HG03565 (cell line): Measurements from ENCODE around the gene ZBTB16.

Source experiments
- ATAC-seq: cut with Tn5 transposase; IDR thresholded peaks from one replicate; pipeline ENCODE4 v1.9.1; 2021; ENCODE audit warnings: mild to moderate bottlenecking, moderate library complexity; ENCODE audit not compliant: unreplicated experiment

Gene ZBTB16

DNA sequence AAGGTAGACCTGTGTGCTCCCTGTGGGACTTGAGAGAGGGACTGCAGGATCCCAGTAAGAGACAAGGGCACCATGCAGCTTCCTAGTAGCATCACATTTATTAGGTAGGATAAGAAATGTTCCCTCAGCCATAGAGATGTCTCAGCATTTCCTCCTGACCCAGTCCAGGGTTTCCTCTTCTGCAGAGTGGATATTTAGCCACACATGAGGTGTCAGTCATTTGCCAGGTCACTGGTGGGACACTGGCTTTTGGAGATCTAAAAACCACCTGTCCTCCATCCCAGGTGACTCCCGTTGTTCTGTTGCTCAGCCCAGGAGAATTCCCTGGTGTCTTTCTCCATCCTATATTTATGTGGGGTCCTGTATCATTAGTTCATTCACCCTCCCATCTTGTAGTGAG, 119.1 kb downstream of the ZBTB16 start:
- ATAC-seq = no peak

DNA sequence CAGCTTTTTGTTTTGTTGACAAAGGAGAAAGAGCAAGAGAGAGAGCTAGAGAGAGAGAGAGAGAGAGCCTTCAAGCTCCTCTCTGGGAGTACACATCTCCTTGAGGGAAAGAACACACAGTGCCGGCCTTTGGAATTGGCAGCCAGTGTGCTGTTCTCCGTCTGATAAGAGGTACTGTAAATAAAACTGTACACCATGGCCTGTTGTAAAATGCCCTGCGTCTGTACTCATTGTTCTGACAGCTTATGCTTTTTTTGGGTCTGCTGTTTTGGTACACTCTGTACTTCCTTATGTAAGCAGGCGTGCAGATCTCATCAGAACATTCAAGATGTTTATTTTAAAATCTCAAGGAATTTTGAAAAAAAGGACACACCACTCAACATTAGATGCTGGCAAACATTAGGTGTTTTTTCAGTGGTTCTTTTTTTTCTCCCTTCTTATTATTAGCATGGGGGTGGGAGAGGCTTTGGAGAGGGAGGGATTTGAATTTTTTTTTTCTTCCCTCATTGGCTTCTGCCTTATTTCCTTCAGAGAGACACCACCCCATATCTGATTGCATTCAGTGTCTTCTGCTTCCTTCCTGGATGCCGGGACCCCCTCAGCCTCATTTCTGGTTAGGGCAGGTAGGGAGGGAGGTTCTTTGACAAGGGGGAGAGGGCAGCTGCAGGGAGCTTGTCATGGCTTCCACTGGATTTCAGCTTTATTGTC, 119.9 kb downstream of the ZBTB16 start:
- ATAC-seq = no peak

DNA sequence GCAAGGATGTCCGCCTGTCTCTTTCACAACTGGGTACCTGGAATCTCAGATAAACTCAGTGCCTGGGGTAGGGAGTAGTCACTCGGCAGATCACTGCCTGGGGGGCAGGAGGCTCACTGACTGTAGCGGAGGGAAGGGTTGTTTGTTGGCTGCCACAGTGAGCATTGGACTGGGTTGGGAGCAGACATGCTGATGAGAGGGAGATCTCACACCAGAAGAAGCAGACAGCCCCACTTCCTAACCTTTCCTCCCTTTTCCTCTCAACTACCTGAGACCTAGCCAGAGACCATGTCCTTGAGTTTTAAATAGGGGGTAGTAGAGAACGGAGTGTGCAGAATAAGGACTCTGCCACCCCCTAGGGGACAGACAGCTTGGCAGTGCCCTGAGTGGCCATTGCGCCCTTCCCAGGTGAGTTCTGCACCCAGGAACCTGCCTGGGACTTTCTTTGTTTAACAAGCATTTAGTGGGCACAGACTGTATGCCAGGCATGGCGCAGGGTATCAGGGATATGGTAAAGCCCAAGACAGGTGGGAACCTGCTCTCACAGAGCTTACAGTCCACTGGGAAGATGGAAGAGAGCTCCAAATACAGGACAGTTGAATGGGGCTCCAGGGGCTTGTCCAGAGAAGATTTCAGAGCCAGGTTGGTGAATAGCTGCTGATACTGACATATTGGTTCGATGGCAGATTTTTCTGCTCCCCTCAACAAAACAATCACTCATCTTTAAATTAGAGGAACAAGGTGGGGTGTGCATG, 121.0 kb downstream of the ZBTB16 start:
- no peak for ATAC-seq

DNA sequence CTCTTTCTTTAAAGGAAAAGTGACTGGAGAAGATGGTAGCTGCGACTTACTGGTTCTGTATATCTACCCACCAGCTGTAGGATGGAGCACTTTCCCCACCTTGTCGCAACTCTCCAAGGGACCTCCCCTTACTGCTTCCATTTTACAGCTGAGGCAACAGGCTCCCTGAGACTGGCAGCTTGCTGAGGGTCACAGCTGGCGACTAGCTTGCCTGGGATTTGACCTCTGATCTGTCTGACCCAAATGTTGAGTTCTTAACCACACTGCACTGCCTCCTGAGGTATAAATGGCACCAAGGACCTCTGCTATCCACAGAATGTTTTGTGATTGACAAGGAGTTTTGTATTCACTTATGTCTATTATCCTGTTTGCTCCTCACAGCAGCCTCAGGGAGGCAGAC, 121.7 kb downstream of the ZBTB16 start:
- no peak for ATAC-seq

DNA sequence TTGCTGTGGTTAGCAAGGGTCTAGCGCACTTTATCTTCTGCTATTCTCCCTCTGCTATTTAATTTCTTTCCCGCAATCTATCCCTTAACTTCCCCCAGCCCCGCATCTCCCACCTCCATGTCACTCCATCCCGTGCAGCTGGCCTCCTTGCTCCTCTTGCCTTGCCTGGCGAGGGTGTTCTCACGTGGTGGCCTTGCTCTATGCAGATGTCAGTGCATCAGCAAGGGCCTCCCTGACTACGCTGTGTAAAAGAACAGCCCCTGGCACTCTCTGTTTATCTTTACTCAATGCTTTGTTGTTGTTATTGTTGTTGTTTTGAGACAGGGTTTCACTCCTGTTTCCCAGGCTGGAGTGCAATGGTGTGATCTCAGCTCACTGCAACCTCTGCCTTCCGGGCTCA, 122.2 kb downstream of the ZBTB16 start:
- ATAC-seq = no peak

DNA sequence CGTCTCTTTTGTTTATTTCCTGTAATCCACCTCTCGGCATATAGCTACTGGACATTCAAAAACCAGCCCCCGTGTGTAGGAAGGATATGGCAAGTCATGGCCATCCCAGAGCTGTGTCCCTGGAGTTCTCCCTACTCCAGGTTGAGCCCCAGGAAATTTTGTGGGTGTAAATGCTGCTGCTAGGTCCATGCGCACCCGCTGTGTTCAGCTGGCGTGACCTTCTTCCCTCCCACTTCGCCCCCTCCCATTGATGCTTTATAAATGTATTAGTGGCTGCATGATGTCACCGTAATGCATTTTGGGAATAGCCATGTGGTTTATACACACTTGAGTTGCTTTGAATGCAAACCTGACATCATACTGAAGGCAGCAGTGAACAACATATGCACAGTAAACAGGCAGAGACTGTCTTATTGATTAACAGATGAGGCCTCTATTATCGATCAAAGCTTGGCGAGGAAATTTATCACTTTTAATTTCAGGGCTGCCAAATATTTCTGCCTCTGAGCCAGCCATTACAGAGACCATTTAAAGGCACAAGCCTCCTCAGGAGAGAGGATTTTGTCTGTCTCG, 123.0 kb downstream of the ZBTB16 start:
- ATAC-seq = no peak

DNA sequence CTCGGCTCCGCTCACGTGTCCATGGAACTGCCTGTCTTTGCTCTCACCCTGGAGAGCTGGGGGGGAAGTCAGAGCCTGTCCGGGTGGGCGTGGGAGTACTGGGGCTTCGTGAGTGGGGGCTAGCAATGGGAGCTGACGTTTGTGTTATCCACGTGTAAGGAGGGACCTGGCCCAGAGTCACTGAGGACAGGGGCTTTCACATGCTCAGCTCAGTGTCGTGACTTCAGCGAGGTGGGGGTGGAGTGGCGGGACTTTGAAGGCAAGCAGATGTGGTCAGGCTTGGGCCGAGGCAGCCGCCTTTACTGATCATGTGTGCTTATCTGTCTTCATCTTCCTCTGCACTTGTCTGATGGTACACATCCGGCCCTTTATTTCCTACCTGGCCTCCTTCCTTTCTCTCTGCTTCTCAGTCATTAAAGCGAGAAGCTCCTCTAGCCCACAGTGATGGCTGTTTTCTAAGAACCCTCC, 123.6 kb downstream of the ZBTB16 start:
- no peak for ATAC-seq

DNA sequence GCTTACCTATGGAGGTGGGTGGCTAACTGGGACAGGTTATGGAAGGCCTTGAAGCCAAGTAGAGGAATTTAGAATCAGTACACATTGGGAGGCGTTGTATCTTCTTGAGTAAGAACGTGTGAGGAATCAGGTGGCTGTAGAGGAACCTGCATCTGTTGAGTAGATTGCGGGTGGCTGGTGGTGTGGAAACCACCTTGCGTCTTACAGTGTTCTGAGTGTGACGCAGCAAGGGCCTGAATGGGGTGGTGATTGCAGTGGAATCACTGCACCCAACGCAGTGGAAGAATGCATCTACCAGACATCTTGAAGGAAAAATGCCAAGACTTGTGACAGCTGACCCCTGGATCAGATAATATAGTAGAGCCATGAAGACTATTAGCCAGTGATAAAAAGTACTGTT, 125.9 kb downstream of the ZBTB16 start:
- no peak for ATAC-seq

DNA sequence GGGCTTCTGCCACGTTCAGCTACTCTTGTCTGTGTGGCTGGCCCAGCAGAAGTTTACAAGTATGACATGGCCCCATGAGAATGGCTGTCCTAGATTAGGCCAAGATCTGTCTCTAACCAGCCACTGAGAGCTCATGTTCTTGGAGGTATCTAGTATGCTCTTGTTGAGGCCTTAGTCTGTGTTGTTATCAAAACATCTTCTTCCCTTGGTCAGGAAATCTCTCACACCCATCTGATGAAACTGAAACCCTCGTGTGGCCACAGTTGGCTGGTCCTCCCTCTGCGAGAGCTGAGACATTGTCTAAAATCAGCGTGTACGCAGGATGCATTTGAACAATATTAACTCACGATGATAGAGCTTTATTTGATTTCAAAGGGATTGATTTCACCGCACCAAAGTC, 127.7 kb downstream of the ZBTB16 start:
- no peak for ATAC-seq

DNA sequence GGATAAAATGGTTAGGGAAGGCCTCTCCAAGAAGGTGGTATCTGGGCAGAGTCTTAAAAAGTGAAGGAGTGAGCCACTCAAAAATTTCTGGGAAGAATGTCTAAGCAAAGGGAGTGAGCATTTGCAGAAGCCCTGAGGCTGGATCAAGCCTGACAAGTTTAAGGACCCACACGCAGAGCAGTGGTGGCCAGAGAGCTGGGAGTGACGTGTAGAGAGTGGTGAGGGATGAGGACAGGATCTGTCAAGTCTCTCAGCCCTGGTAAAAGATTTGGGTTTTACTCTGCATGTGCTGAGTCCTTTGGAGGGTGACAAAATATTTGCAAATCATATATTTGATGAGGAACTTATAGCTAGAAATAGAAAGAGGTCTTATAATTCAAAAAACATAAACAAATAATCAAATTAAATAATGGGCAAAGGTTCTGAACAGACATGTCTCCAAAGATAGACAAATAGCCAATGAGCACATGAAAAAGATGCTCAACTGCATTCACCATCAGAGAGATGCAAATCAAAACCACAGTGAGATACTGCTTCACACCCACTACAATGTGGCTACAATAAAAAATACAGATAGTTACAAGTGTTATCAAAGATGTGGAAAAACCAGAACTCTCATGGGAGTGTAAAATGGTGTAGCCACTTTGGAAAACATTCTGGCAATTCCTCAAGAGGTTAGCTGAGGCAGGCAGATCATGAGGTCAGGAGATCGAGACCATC, 129.5 kb downstream of the ZBTB16 start:
- ATAC-seq = no peak

DNA sequence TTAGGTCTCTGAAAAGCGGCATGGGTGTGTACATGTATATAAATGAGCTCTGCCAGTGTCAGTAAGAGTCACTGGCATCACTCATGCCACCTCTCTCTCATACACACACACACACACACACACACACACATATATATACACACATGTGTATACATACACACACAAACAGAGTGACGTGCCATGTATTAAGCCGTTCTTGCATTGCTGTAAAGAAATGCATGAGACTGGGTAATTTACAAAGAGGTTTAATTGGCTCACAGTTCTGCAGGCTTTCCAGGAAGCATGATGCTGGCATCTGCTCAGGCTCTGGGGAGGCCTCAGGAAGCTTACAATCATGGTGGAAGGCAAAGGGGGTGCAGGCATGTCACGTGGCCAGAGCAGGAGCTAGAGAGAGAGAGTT, 131.1 kb downstream of the ZBTB16 start:
- ATAC-seq = no peak

DNA sequence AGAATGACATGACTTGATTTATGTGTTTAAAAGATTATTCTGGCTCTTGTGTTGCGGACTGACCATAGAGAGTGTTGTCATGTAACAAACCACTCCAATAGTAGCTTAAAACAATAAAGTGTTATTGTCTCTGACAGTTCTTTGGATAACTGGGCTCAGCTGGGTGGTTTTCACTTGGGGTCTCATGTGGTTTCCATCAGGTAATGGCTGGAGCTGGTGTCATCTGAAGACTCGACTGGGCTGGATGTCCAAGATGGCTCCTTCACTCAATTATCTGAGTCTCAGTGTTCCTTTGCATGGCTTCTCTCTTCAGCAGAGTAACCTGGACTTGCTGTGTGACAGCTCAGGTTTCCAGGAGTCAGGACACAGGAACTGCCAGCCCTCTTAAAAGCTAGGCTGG, 132.4 kb downstream of the ZBTB16 start:
- ATAC-seq = no peak

DNA sequence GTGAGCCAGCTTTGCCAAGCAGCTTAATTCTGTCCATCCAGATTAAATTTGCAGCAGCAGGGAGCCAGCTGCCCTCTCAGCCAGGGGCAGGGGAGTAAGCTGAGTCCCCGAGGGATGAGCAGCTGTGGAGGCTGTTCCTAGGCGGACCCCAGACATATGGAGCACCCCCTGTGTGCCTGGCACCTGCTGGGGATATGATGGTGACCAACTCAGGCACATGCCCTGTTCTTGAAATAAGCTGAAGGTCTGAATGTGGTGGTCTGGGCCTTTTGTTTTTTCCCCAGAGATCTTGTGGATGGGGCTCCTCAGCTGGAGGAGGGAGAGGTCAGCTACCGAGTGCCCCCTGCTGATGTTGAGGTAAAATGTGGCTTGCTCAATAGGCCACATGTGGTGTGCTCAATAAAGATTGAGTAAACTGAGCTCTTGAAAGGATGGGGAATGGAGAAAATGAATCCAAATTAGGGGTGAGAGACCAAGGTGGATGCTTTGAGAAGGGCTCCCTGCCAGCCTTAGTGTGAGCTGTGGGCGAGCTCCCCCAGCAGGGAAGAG, 133.4 kb downstream of the ZBTB16 start:
- ATAC-seq = no peak

DNA sequence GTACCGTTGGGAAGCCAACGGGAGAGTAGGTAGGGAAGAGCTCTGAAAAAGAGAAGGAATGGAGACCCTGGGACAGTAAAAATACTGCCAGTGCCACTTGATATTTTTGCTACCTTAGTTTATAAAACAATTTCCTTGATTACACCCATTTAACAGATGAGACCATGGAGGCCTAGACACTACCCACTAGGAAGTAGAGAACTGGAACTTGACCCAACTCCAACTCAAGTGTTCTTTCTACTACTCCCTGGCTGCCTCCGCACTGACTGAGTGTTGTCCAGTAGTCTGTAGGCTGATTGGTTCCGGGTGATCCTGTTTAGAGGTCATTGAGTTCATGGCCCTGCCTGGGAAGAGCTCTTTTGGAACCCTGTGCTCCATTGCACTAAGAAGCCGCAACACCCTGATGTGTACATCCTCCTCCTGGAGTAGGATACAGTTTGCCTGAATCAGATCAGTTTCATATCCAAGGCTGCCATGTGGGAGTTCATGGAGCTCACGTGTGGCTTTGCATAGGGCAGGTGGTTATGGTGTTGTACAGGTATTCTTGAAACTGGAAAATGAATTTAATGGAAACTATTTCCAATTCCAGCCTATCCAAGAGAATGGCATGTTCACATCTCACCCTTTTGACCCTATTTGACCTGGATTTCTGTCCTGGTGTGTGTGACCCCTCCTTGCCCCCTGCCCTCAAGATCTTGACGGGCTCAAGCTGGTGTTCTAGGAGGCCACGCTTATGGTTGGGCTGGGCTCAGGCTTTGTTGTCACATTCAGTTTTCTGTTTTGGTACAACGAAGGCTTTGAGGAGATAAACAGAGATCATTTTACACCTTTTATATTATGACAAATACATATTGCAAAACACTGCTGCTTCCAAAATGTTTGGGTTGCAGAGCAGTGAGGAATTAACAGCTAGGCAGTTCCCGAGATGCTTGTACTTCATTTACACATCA, 134.5 kb downstream of the ZBTB16 start:
- ATAC-seq = no peak

DNA sequence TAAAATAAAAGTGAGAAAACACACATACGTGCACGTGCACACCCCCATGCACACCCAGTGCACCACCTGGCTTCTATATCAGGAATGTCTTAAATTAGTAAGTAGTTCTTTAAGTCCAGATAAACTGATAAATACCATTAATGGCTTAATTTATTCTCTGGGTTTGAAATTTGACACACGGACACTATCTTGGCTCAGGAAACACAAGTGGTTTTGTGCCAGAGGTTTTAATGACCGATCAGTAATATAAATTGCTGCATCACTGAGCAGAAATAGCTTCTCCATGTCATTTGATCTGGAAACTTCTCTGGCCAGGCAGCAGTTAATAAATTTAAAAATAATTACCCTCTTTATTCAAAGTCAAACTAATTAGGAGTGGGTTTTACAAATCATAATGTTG, 135.2 kb downstream of the ZBTB16 start:
- ATAC-seq = no peak

DNA sequence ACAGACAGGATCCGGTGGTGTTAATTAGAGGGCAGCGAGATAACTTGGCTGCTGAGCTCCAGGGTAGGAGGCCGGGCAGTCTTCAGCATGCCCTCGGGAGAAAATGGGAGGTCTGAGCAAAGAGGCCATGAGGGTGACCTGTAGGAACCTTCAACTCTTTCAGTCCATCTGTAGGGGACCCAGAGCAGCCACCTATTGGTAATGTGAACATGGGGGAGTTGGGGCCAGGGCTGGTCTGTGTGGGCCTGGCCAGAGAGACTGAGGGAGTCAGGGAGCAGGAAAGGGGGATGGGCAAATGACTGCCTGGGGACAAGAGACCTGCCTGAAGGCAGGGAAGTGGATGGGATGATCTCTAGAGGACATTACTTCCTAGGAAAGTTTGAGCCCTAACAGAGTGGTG, 135.6 kb downstream of the ZBTB16 start:
- no peak for ATAC-seq

DNA sequence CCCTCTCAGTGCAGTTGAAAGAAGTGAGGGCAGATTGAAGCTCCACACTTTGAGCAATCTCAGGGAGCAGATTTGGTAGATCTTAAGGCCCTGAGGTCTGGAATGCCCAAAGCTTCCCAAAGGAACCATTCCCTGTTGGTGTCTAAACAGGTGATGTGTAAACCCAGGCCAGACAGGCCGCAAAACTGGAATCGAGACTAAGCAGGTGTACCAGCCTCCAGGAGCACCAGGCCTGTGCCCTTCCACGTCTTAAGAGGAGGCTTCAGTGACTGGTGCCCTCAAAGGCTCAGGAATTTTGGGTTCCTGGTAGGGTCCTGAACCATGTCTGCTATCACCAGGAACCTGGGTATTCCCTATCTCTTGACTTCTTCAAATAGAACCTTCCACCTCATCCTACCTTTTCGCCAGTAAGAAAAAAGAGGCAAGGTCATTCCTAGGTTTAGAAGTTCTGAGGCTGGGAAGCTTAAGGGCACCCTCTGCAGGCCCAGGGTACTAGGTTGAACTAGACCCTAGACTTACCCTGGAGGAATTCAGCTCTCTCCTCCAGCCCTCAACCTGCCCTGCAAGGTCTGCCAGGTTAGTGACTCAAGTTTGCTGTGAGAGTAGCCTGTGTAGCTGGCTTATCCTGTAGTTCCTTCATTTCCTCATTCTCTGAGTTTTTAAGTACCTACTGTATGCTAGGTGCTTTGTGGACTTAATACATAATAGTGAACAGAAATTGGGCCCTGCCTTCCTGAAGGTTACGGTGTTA, 136.6 kb downstream of the ZBTB16 start:
- ATAC-seq = no peak

DNA sequence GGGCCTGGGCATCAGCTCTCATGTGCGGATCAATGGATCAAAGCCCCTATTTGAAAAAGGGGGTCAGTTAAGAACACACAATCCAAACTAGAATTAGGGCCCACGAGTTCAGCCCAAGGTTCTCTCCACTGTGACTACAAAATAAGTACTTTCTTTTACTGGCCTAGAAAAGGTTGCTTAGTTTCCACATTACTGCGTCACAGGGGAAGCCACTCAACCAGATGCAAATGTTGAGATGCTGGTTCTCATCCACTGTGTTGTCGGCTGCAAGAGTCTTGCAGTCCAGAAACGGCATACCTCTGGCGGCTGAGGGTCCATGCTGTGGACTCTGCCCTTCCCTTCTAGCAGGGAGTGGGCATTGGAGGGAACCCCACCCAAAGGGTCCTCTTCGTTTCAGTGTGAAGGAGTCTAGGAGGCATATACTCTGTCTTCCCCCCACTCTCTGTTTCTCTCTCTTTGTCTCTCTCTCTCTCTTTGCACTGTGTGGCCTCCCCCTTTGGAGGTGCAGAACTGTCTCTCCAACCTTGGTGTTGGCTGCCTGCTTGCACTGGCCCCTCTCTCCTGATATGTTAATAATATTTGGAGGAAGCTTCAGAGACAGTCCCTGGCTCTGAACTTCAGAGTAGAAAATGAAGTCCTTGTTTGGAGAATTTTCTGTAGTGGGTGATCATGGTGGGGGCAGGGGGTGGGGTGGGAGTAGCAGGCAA, 137.6 kb downstream of the ZBTB16 start:
- ATAC-seq = no peak
